Measurements from ENCODE around the gene AHDC1. TPM values are rescaled to one million over a fixed set of nuclear protein-coding genes. Genes with fewer than 3 reads are reported as not detected.

The AHDC1 gene
- total and polyA plus RNA-seq, 9 of the 15 experiments (the other 6 are each of a cell fraction or from before 2014, with no cell fraction given) = 0.21 to 36.4 (median 4.7) TPM

GRCh38 chr1:27556781-27557595 is 47.0 kb downstream of the AHDC1 start (continued):
- TF ChIP-seq ESRRA (IDR thresholded peaks at IDR 0.05; ENCODE audit: borderline replicate concordance, low read depth) = no peak
- TF ChIP-seq, protein P1, sequence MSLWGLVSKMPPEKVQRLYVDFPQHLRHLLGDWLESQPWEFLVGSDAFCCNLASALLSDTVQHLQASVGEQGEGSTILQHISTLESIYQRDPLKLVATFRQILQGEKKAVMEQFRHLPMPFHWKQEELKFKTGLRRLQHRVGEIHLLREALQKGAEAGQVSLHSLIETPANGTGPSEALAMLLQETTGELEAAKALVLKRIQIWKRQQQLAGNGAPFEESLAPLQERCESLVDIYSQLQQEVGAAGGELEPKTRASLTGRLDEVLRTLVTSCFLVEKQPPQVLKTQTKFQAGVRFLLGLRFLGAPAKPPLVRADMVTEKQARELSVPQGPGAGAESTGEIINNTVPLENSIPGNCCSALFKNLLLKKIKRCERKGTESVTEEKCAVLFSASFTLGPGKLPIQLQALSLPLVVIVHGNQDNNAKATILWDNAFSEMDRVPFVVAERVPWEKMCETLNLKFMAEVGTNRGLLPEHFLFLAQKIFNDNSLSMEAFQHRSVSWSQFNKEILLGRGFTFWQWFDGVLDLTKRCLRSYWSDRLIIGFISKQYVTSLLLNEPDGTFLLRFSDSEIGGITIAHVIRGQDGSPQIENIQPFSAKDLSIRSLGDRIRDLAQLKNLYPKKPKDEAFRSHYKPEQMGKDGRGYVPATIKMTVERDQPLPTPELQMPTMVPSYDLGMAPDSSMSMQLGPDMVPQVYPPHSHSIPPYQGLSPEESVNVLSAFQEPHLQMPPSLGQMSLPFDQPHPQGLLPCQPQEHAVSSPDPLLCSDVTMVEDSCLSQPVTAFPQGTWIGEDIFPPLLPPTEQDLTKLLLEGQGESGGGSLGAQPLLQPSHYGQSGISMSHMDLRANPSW (CRISPR knock-in tag; IDR thresholded peaks at IDR 0.05) = no peak
- TF ChIP-seq POLR2H (tag; IDR thresholded peaks at IDR 0.05; ENCODE audit: low read depth) = no peak
- TF ChIP-seq ZNF766 (CRISPR knock-in tag; conservative IDR thresholded peaks at IDR 0.05) = no peak
- TF ChIP-seq ZNF184 (CRISPR knock-in tag; IDR thresholded peaks at IDR 0.05) = no peak
- TF ChIP-seq ZBTB1 (CRISPR knock-in tag; IDR thresholded peaks at IDR 0.05; ENCODE audit: borderline replicate concordance, low read depth) = no peak; the same call in 1 of the 2 replicates
- no peak for TF ChIP-seq STAT5B (CRISPR knock-in tag; IDR thresholded peaks at IDR 0.05)
- TF ChIP-seq HDAC1 (IDR thresholded peaks at IDR 0.05) = 0 out of 4 replicates have a peak, but pooled peaks of 1 of the 2 experiments have one; percentile 45
- TF ChIP-seq, protein P2, sequence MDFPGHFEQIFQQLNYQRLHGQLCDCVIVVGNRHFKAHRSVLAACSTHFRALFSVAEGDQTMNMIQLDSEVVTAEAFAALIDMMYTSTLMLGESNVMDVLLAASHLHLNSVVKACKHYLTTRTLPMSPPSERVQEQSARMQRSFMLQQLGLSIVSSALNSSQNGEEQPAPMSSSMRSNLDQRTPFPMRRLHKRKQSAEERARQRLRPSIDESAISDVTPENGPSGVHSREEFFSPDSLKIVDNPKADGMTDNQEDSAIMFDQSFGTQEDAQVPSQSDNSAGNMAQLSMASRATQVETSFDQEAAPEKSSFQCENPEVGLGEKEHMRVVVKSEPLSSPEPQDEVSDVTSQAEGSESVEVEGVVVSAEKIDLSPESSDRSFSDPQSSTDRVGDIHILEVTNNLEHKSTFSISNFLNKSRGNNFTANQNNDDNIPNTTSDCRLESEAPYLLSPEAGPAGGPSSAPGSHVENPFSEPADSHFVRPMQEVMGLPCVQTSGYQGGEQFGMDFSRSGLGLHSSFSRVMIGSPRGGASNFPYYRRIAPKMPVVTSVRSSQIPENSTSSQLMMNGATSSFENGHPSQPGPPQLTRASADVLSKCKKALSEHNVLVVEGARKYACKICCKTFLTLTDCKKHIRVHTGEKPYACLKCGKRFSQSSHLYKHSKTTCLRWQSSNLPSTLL (IDR thresholded peaks at IDR 0.05) = no peak
- no peak for TF ChIP-seq ZNF12 (CRISPR knock-in tag; IDR thresholded peaks at IDR 0.05)
- peak; percentile 28; the same call in 1 of the 2 replicates for TF ChIP-seq MAX (CRISPR knock-in tag; IDR thresholded peaks at IDR 0.05)
- no peak for TF ChIP-seq TEAD2 (tag; IDR thresholded peaks at IDR 0.05)
- TF ChIP-seq TCF7L2 (IDR thresholded peaks at IDR 0.05; ENCODE audit: low read depth, low read length) = no peak
- TF ChIP-seq SREBF2 (CRISPR knock-in tag; IDR thresholded peaks at IDR 0.05) = no peak
- no peak for TF ChIP-seq CBFA2T2 (conservative IDR thresholded peaks at IDR 0.05)
- TF ChIP-seq ZFP1 (CRISPR knock-in tag; IDR thresholded peaks at IDR 0.05) = no peak

Measured in K562 (cell line).